H1 (cell line): ENCODE measurements around the gene RWDD1. TPM values are rescaled to one million over a fixed set of nuclear protein-coding genes. Genes with fewer than 3 reads are reported as not detected.

Experiments
- CHD7 ChIP-seq: fragments of 300-600 bp; sonication (generic); IDR thresholded peaks from 2 replicates; pipeline ENCODE4 v1.7.1; 2012; ENCODE audit warnings: low read length, moderate library complexity, mild to moderate bottlenecking, inconsistent platforms; ENCODE audit not compliant: insufficient replicate concordance
- polyA plus RNA-seq, 7 experiments: library from polyadenylated mRNA; depleted of rRNA in 3 of 7; stranded (reverse) in 5 of 7; unstranded in 2 of 7; fragments of >200 nt in 5 of 7; fragments of 200-250 nt in 2 of 7; gene quantifications; 1 replicate in 5 of 7; 2 replicates in 1 of 7; 4 replicates in 1 of 7; pipeline versions ENCODE4 v1.2.1 to v1.2.3, GENCODE V29; 2011 to 2013; ENCODE audit warnings: missing spikeins in 2 of 7, mixed read lengths in 2 of 7
- total RNA-seq: library from RNA; stranded (reverse); fragmentation: NEBNext Ultra II Directional; extraction: Animal tissue kit (Norgen Biotek cat#: 25700); gene quantifications from 2 replicates; pipeline ENCODE4 v1.2.1, GENCODE V29; 2021

The RWDD1 gene
- total and polyA plus RNA-seq, 2 of the 8 experiments (the other 6 are each of a cell fraction or from before 2014, with no cell fraction given), result 19.5 to 35.2 TPM

- TF ChIP-seq CHD7, result no peak
Observed at GRCh38 chr6:116616737-116617053, 45.4 kb downstream of the RWDD1 start (continued).
